Neural progenitor cell (in vitro differentiated cells): ENCODE results near the gene ATP1B4. TPM values are rescaled to one million over a fixed set of nuclear protein-coding genes. Genes with fewer than 3 reads are reported as not detected.

Source experiments
- DNase-seq: peaks from one replicate; pipeline ENCODE4 v3.0.0-alpha.2; 2016; ENCODE audit warnings: low spot score
- H2AFZ ChIP-seq: fragments of 200-600 bp; sonication (generic); replicated peaks from 2 replicates; pipeline ENCODE4 v1.6.1; 2016; ENCODE audit warnings: antibody characterized with exemption
- H3F3A ChIP-seq: fragments of 200-600 bp; sonication (generic); 2 replicates; pipeline ENCODE4 v1.6.1; 2016; ENCODE audit warnings: antibody characterized with exemption, low read depth
- H3K27ac ChIP-seq: fragments of 200-600 bp; sonication (generic); 2 replicates; pipeline ENCODE4 v1.5.1; 2016; ENCODE audit warnings: mild to moderate bottlenecking
- H3K27me3 ChIP-seq: fragments of 200-600 bp; sonication (generic); 2 replicates; pipeline ENCODE4 v1.6.1; 2016; ENCODE audit warnings: mild to moderate bottlenecking, moderate library complexity
- H3K36me3 ChIP-seq: fragments of 200-600 bp; sonication (generic); 2 replicates; pipeline ENCODE4 v1.5.1; 2016
- H3K4me1 ChIP-seq: fragments of 200-600 bp; sonication (generic); 2 replicates; pipeline ENCODE4 v1.6.1; 2016; ENCODE audit warnings: mixed run types
- H3K4me2 ChIP-seq: fragments of 200-600 bp; sonication (generic); 2 replicates; pipeline ENCODE4 v1.6.1; 2016
- H3K4me3 ChIP-seq: fragments of 200-600 bp; sonication (generic); 2 replicates; pipeline ENCODE4 v1.5.1; 2016
- H3K79me2 ChIP-seq: fragments of 200-600 bp; sonication (generic); 2 replicates; pipeline ENCODE4 v1.6.1; 2016; ENCODE audit warnings: low read depth
- H3K9ac ChIP-seq: fragments of 200-600 bp; sonication (generic); 2 replicates; pipeline ENCODE4 v1.6.1; 2016
- H3K9me3 ChIP-seq: fragments of 200-600 bp; sonication (generic); 2 replicates; pipeline ENCODE4 v1.5.1; 2016; ENCODE audit warnings: low read depth
- H4K20me1 ChIP-seq: fragments of 200-600 bp; sonication (generic); 2 replicates; pipeline ENCODE4 v1.6.1; 2016; ENCODE audit warnings: low read depth
- H3K27ac Mint-ChIP-seq: 3 replicates; pipeline ENCODE4 v1.8.0; 2021; ENCODE audit warnings: mixed read lengths
- H3K27me3 Mint-ChIP-seq: 2 replicates; pipeline ENCODE4 v1.8.0; 2022; ENCODE audit warnings: low read depth, mild to moderate bottlenecking, inconsistent platforms, moderate library complexity, mixed read lengths; ENCODE audit not compliant: insufficient read depth
- H3K36me3 Mint-ChIP-seq: 3 replicates; pipeline ENCODE4 v1.8.0; 2021; ENCODE audit warnings: mixed read lengths
- H3K4me1 Mint-ChIP-seq: 3 replicates; pipeline ENCODE4 v1.8.0; 2021; ENCODE audit warnings: mixed read lengths
- H3K4me3 Mint-ChIP-seq: 3 replicates; pipeline ENCODE4 v1.8.0; 2021; ENCODE audit warnings: mild to moderate bottlenecking, moderate library complexity, mixed read lengths
- H3K9me3 Mint-ChIP-seq: 3 replicates; pipeline ENCODE4 v1.8.0; 2020; ENCODE audit warnings: mixed read lengths
- EZH2 ChIP-seq: fragments of 200-600 bp; sonication (generic); IDR thresholded peaks from 2 replicates; pipeline ENCODE4 v1.6.1; 2017; ENCODE audit warnings: antibody characterized with exemption, mild to moderate bottlenecking, moderate library complexity
- EZH2phosphoT487 ChIP-seq: fragments of 200-600 bp; sonication (generic); IDR thresholded peaks from 2 replicates; pipeline ENCODE4 v1.6.1; 2017; ENCODE audit warnings: antibody characterized with exemption
- total RNA-seq: library from RNA; depleted of rRNA; stranded (reverse); fragments of >200 nt; gene quantifications from 2 replicates; pipeline ENCODE4 v1.2.3, GENCODE V29; 2015; ENCODE audit warnings: low replicate concordance
- TF ChIP-seq, protein P1 (sequence below): fragments of 200-600 bp; sonication (generic); IDR thresholded peaks from 2 replicates; pipeline ENCODE4 v1.5.1; 2017; ENCODE audit warnings: antibody characterized with exemption, mild to moderate bottlenecking

The ATP1B4 gene
- total RNA-seq, 1 donor from 2014 or later, result not detected

DNA sequence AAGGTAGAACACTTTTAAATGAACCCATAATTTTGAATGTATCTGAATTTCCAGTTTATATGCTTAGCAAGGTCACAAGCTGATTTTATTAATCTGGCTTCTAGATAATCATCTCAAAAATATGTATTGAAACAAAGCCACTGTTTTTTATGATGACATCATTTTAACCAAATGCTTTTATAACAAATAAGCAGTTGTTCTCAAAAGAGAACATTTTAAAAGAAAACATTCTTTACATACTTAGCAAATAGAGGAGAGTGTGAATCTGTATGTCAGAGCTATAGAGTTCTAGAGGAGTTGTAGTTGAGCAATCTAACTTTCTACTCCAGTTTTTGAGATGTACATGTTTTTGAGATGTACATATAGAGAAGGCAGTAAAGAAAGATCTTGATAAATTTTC is 64.7 kb downstream of the ATP1B4 start:
- no peak overlapping the region for H2AFZ ChIP-seq
- peaks cover 4% of the 10 kb centered on the region for H3K4me1 Mint-ChIP-seq
- DNase-seq, result no peak
- H3K4me1 ChIP-seq, result no peaks in the 10 kb centered on the region
- H3K9ac ChIP-seq, result no peak overlapping the region
- H3K4me3 Mint-ChIP-seq, result no peak overlapping the region
- no peaks in the 10 kb centered on the region for H3K79me2 ChIP-seq
- no peaks in the 10 kb centered on the region for H3K36me3 ChIP-seq
- H3K27me3 ChIP-seq, result no peaks in the 10 kb centered on the region
- no peaks in the 10 kb centered on the region for H3F3A ChIP-seq
- no peaks in the 10 kb centered on the region for H3K9me3 Mint-ChIP-seq
- no peak overlapping the region for H3K27ac ChIP-seq
- no peaks in the 10 kb centered on the region for H3K36me3 Mint-ChIP-seq
- no peaks in the 10 kb centered on the region for H4K20me1 ChIP-seq
- no peak for TF ChIP-seq EZH2
- TF ChIP-seq, protein P1, sequence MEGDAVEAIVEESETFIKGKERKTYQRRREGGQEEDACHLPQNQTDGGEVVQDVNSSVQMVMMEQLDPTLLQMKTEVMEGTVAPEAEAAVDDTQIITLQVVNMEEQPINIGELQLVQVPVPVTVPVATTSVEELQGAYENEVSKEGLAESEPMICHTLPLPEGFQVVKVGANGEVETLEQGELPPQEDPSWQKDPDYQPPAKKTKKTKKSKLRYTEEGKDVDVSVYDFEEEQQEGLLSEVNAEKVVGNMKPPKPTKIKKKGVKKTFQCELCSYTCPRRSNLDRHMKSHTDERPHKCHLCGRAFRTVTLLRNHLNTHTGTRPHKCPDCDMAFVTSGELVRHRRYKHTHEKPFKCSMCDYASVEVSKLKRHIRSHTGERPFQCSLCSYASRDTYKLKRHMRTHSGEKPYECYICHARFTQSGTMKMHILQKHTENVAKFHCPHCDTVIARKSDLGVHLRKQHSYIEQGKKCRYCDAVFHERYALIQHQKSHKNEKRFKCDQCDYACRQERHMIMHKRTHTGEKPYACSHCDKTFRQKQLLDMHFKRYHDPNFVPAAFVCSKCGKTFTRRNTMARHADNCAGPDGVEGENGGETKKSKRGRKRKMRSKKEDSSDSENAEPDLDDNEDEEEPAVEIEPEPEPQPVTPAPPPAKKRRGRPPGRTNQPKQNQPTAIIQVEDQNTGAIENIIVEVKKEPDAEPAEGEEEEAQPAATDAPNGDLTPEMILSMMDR, result no peak
- TF ChIP-seq EZH2phosphoT487, result no peak
- peaks cover 3% of the 10 kb centered on the region for H3K9me3 ChIP-seq
- H3K27me3 Mint-ChIP-seq, result no peaks in the 10 kb centered on the region
- H3K4me3 ChIP-seq, result no peak overlapping the region
- H3K4me2 ChIP-seq, result no peak overlapping the region
- no peak overlapping the region for H3K27ac Mint-ChIP-seq

- H3K27ac Mint-ChIP-seq, result no peak overlapping the region
- Histone ChIP-seq H3K27ac (no peak overlapping the region), H3K27me3 (no peaks in the 10 kb centered on the region), H3K79me2 (no peaks in the 10 kb centered on the region), H3K36me3 (no peaks in the 10 kb centered on the region), H3F3A (no peaks in the 10 kb centered on the region), H3K4me1 (no peaks in the 10 kb centered on the region), H3K4me2 (no peak overlapping the region), H3K9me3 (peaks cover 3% of the 10 kb centered on the region), H2AFZ (no peak overlapping the region), H3K9ac (no peak overlapping the region), H3K4me3 (no peak overlapping the region), H4K20me1 (no peaks in the 10 kb centered on the region)
- TF ChIP-seq EZH2phosphoT487 (no peak), EZH2 (no peak)
- TF ChIP-seq, protein P1, result no peak
- H3K4me3 Mint-ChIP-seq, result no peak overlapping the region
- H3K36me3 Mint-ChIP-seq, result no peaks in the 10 kb centered on the region
- peaks cover 4% of the 10 kb centered on the region for H3K4me1 Mint-ChIP-seq
- no peak for DNase-seq
- H3K9me3 Mint-ChIP-seq, result no peaks in the 10 kb centered on the region
- no peaks in the 10 kb centered on the region for H3K27me3 Mint-ChIP-seq
These were observed 66.4 kb downstream of the ATP1B4 start for GRCh38 chrX:120428309-120428708.

DNA sequence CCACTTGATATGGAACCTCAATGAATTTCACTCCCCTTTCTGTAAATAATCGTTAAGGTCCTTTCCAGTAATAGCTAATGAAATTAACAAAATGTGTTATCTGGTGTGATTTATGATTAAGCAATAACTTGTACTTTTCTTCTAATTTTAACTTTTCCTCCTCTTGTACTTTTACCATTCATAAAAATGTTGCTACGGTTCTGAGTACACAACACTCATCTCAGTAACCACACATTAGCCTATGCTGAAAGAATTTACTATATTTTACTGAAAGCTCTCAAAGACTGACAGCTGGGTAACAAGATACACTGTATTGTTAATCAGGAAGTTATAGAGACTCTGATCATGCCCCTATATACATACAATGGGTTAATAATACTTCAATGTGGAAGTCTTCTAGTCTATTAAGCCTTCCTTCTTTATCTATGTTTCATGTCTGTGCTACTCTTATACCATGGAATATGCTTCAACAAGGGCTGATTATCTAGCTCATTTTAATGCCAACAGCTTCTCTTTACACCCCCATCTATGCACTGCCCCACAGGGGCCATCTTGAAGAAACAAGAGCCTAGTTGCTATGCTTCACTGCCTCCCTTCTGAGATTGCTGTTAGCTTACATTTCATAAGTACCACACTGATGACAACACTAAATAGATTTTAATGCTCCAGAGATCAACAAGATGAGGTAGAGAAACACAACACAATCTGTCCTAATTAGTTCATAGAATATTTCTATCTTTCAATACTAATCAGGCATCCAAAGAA is 68.1 kb downstream of the ATP1B4 start:
- no peaks in the 10 kb centered on the region for H3K27me3 Mint-ChIP-seq
- H4K20me1 ChIP-seq, result no peaks in the 10 kb centered on the region
- no peaks in the 10 kb centered on the region for H3K27me3 ChIP-seq
- no peaks in the 10 kb centered on the region for H3K36me3 ChIP-seq
- H3K4me1 Mint-ChIP-seq, result peaks cover 4% of the 10 kb centered on the region
- no peak overlapping the region for H3K27ac ChIP-seq
- H3K4me3 Mint-ChIP-seq, result no peak overlapping the region
- TF ChIP-seq EZH2phosphoT487 (no peak), EZH2 (no peak)
- TF ChIP-seq, protein P1, result no peak
- H3K79me2 ChIP-seq, result no peaks in the 10 kb centered on the region
- H3K9ac ChIP-seq, result no peak overlapping the region
- H3K9me3 Mint-ChIP-seq, result no peaks in the 10 kb centered on the region
- no peak for DNase-seq
- H3K4me1 ChIP-seq, result no peaks in the 10 kb centered on the region
- H3K4me2 ChIP-seq, result no peak overlapping the region
- no peaks in the 10 kb centered on the region for H3F3A ChIP-seq
- no peaks in the 10 kb centered on the region for H3K36me3 Mint-ChIP-seq
- peaks cover 3% of the 10 kb centered on the region for H3K9me3 ChIP-seq
- no peak overlapping the region for H2AFZ ChIP-seq
- H3K4me3 ChIP-seq, result no peak overlapping the region
- H3K27ac Mint-ChIP-seq, result no peak overlapping the region

Other genes with a start within 250 kb of the ATP1B4 start
- gene RHOXF1, start 246.2 kb upstream of the ATP1B4 start, total RNA-seq, result not detected in 2 replicates
- gene RHOXF2, start 203.5 kb upstream of the ATP1B4 start, total RNA-seq, result not detected in 2 replicates
- 33.1 and 45.6 TPM in 2 replicates for gene ZBTB33, start 111.3 kb upstream of the ATP1B4 start, total RNA-seq
- 2.0 and 3.5 TPM in 2 replicates for gene TMEM255A, start 50.6 kb upstream of the ATP1B4 start, total RNA-seq
- 20.4 and 29.6 TPM in 2 replicates for gene LAMP2, start 107.2 kb downstream of the ATP1B4 start, total RNA-seq
- gene CUL4B, start 198.9 kb downstream of the ATP1B4 start, total RNA-seq, result 56.5 and 95.2 TPM in 2 replicates
- 27.2 and 29.9 TPM in 2 replicates for gene MCTS1, start 242.0 kb downstream of the ATP1B4 start, total RNA-seq